ENCODE data around the gene TRMT112. TPM values are rescaled to one million over a fixed set of nuclear protein-coding genes. Genes with fewer than 3 reads are reported as not detected.
"Not testable (repeated sequence)": the region's sequence is repeated elsewhere in the genome, so short reads cannot be mapped to it uniquely, and the experiment has no call there.

The TRMT112 gene
- total RNA-seq, 1 donor from 2014 or later, result 151 TPM

DNA sequence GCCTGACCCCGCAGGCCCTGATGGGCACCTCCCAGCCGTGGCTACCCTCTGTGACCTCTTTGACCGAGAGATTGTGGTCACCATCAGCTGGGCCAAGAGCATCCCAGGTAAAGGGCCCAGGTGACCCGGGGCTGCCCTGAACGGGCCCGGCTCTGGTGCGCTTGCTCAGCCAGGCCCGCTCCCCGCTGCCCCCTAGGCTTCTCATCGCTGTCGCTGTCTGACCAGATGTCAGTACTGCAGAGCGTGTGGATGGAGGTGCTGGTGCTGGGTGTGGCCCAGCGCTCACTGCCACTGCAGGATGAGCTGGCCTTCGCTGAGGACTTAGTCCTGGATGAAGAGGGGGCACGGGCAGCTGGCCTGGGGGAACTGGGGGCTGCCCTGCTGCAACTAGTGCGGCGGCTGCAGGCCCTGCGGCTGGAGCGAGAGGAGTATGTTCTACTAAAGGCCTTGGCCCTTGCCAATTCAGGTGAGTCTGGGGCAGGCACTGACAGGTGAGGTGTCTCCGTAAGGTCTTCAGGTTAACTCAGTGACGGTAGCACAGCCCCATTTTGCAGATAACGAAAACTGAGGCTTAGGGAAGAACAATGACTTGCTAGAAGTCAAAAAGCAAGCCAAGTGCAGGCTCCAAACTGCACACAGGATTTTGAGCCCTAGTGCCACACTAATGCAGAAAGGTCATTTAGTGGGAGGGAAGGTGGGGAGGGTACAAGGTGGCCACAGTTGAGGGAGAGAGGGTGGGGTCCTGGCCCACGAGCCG, 2.4 kb downstream of the TRMT112 start:
- no peak for DNase-seq (ENCODE audit: low spot score)

GRCh38 chr11:64314146-64314804, 3.1 kb downstream of the TRMT112 start:
- DNase-seq (ENCODE audit: low spot score), result no peak

DNA sequence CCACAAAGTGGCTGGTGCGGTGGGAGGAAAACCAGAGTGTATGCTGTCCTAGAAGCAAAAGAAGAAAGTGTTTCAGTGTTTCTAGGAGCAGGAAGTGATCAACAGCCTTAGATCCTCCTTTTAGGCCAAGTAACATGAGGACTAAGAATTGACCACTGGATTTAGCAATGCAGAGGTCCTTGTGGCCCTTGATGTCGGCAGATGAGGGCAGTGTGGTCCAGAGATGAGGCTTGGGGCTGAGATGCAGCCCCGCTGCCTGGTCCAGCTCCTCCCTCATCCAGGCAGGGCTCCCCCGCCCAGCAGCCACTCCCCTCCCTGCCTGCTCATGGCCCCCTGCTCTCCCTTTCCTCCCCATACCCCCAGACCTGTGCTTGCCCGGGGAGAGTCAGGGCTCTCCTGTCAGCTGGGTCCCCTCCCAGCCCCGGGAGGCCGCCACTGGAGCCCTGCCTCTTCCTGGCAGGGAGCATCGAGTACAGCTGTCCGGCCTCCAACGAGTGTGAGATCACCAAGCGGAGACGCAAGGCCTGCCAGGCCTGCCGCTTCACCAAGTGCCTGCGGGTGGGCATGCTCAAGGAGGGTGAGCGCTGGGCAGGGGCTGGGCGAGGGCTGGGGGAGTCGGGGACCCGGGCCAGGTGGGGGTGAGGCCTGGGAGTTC, 3.7 kb downstream of the TRMT112 start:
- DNase-seq (ENCODE audit: low spot score), result no peak

GRCh38 chr11:64312947-64313346, 4.4 kb downstream of the TRMT112 start:
- no peak for DNase-seq (ENCODE audit: low spot score)

- not testable (repeated sequence) for DNase-seq (ENCODE audit: low spot score)
Measured at GRCh38 chr11:64307795-64308194, 9.6 kb downstream of the TRMT112 start.

GRCh38 chr11:64306876-64307622, 10.3 kb downstream of the TRMT112 start:
- DNase-seq (ENCODE audit: low spot score), result no peak

DNA sequence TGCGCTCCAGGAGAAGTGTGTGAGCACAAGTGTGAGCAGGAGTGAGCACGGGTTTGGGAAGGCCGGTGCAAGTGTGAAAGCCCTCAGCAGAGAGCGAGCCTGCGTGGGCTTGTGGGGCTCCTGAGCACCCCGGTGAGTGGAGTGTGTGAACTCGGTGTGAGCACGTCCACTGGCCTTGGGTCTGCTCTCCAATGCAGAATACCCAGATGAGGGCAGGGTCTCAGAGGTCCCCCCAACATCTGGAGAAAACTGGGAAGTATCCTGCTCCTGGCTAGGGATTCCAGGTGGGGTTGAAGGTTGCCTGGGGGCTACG, 10.8 kb downstream of the TRMT112 start:
- no peak for DNase-seq (ENCODE audit: low spot score)

DNA sequence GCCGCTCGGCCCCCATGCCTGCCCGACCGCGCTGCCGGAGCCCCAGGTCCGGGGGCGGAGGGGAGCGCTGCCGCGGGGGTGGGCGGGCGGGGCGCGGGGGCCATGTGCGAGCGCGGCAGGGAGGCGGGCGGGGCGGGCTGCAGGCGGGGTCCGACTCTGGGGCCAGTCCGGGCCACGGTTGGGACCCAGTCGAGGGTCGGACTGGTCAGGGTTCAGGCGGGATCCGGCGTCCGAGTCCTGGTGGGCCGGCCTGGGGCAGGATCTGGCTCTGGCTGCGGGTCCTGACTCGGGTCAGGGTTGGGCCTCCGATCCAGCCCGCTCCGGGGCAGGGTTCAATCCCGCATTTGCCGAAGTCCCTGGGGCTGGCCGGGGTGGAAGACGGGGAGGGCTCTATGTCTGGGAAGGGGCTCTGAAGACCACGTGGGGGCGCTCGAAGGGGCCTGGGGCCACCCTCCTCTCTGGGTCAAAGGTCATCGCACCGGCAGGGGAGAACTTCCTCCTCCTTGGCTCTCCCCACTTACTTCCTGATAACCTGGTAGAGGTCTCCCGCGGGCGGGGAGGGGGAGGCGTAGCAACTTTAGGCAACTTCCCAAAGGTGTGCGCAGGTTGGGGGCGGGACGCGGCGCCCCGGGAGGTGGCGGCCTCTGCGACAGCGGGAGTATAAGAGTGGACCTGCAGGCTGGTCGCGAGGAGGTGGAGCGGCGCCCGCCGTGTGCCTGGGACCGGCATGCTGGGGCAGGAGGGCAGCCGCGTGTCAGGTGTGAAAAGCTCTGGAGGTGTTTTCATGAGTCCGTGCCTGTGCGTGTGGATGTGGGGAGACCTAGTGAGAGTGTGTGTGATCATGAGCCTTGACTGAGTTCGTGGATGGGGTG, 11.4 kb downstream of the TRMT112 start:
- no peak for DNase-seq (ENCODE audit: low spot score)

DNA sequence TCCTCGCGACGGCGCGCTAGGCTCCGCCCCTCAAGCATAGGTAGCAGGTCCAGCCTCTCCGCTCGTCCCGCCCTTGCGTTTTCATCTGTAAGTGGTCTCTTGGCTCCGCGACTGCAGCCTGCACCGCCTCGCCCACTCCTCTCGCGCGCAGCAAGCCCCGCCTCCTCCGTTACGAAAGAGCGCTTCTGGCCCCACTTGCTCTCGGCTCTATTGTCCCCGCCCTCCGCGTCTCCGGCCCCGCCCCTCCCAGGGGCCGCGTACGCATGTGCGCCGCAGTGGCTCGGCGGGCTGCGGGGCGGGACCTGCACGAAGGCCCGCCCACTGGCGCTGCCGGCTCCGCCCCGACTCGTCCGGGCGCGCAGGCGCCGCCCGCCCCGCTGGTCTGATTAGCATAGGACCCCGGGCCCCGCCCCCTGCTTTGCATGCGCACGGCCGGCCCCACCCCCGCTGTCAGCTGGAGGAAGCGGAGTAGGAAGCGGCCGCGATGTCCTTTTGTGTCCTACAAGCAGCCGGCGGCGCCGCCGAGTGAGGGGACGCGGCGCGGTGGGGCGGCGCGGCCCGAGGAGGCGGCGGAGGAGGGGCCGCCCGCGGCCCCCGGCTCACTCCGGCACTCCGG, 12.2 kb downstream of the TRMT112 start, which contains the start of gene ESRRA:
TSS of gene ESRRA (plus strand) at position 450 of the 616 bp plus-strand sequence. CDS start 1,656 bp downstream, outside the sequence.
- peak; percentile 100 for DNase-seq (ENCODE audit: low spot score)

DNA sequence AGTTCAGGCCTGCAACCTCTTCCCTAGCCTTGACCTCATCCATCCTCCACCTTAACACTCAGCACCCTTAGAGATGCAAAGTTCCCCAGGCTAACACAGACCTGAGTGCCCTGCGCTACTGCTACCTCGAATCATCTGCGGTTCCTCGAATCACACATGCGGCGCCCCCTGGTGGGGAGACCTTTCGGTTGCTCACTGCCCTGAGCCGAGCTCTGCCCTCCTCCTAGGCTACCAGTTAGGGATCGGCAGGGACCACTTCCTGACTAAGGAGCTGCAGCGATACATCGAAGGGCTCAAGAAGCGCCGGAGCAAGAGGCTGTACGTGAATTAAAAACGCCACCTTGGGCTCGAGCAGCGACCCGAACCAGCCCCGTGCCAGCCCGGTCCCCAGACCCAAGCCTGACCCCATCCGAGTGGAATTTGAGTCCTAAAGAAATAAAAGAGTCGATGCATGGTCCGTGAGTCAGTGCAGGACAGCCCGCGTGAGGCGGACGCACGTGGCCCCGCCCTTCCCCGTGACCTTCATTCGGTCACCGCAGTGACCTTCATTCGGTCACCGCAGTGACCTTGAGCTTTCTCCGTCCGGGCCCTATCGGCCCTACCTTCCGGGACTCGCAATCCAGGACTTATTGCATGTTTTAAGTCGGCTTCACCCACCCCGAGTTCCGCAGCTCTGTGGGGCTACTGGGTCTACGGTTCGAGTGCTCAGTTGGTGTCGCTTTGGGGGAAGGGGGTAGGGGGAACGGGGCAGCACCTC, 12.9 kb downstream of the TRMT112 start:
- DNase-seq (ENCODE audit: low spot score), result peak; percentile 97

DNA sequence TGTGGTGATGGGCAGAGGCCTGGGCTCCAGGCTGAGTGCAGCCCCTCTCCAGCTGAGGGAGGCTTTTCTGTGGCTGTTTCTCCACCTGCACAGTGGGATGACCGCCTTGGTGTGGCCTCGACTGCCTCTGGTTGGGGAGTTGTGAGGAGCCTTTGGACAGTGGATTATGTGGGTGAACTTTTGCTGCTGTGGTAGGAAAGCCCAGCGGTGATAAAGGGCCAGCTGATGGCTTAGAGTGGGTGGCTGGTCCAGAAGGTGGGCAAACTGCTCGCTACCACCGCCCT, 13.4 kb downstream of the TRMT112 start:
- no peak for DNase-seq (ENCODE audit: low spot score)

DNA sequence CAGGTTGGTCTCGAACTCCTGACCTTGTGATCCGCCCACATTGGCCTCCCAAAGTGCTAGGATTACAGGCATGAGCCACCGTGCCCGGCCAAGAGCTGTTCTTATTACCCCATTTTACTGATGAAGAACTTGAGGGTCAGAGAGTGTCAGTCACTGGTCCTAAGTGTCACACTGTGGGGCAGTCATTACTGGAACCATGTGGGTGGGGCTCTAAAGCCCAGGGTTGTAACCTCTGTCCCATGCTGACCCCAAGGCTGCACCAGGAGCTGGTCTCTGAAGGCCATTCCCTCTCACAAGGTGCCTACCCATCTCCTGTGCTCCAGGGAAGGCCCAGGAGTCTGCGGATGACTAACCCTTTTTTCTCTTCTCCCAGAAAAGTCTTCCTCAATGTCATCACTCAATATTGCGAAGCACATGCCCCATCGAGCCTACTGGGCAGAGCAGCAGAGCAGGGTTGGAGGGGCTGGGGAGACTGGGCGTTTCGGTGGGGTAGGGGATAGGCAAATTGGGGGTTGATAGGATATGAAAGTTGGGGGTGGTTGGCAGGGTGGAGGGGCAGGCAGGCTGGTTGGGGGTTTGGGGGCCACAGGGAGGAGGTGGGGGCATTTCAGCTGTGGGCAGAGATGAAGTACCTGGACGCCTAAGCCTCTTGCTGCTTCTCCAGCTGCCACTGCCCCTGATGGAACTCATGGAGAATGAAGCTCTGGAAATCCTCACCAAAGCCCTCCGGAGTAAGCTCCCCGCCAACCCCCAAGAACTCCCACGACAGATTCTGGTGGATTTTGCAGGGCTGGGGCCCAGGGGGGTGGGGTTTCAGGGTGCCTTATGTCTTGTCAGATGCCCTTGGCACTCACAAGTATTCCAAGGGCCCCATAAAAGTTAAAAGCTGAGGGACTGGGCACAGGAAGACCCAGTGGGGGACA, 14.0 kb downstream of the TRMT112 start:
- no peak for DNase-seq (ENCODE audit: low spot score)

DNA sequence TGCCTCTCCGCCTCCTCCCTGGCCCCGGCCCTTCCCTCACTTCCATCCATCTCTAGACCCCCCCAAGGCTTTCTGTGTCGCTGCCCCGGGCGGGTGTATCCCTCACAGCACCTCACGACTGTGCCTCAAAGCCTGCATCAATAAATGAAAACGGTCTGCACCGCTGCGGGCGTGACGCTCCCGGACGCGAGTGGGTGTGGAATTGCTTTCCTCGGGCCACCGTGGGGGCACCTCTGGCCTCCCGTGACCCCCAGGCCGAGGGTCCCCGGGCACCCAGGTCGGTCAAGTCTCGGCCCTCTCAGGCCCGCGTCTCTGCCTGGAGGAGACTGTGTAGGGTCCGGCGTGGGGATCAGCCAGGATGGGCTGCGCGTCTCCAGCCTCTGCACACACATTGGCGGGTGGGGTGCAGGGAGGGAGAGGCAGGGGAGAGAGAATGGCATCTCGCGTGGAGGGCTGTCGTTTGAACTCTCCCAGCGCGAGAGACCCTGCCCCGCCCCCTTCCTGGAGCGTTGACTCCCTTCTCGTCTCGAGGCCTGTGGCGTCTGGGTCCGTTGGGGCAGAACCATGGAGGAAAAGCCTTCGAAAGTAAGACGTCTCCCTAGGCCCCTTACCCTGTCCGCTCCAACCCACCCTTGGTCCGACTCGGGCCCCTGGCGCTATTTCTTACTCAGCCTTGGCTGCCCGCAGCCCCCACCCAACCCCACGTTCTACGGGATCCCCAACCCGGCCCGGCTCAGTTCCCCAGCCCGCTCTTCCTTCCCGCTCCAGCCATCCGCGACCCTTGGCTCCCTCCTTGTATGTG, 17.3 kb downstream of the TRMT112 start, which contains the start of gene CATSPERZ:
TSS of gene CATSPERZ (plus strand) at position 512 of the 802 bp plus-strand sequence. CDS start at position 565, 53 bp downstream.
- DNase-seq (ENCODE audit: low spot score), result no peak

DNA sequence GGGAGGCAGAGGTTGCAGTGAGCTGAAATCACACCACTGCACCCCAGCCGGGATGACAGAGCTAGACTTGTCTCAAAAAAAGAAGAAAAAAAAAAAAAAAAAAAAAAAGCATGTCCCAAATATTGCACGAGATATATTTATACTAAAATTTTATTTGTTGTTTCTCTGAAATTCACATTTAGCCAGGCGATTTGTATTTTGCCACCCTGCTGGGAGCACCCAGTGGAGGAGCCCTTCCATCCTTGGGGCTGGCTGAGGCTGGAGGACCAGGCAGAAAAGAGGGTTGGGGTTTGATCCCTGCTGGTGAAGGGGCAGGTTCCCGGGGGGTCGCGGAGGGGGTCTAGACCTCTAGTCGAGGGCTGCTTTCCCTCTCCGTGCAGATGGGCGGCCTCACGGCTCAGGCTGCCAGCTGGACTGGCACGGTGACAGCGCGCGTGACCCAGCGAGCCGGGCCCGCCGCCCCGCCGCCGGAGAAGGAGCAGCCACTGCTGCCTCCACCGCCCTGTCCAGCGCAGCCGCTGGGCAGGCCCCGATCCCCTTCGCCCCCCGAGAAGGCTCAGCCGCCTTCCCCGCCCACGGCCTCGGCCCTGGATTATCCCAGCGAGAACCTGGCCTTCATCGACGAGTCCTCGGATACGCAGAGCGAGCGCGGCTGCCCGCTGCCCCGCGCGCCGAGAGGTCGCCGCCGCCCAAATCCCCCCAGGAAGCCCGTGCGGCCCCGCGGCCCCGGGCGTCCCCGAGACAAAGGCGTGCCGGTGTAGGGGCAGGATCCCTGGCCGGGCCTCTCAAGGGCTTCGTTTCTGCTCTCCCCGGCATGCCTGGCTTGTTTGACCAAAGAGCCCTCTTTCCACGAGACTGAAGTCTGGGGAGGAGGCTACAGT, 18.2 kb downstream of the TRMT112 start:
- DNase-seq (ENCODE audit: low spot score), result no peak

GRCh38 chr11:64297699-64298358, 19.5 kb downstream of the TRMT112 start:
- DNase-seq (ENCODE audit: low spot score), result no peak

Measured in mesenteric fat pad (tissue), 1 donor.